ENCODE results near the gene INO80C. TPM values are rescaled to one million over a fixed set of nuclear protein-coding genes. Genes with fewer than 3 reads are reported as not detected.

Gene INO80C
- polyA plus RNA-seq, 1 donor (not counting 4 experiments of a cell fraction or from before 2014, with no cell fraction given) = 54.7 TPM

DNA sequence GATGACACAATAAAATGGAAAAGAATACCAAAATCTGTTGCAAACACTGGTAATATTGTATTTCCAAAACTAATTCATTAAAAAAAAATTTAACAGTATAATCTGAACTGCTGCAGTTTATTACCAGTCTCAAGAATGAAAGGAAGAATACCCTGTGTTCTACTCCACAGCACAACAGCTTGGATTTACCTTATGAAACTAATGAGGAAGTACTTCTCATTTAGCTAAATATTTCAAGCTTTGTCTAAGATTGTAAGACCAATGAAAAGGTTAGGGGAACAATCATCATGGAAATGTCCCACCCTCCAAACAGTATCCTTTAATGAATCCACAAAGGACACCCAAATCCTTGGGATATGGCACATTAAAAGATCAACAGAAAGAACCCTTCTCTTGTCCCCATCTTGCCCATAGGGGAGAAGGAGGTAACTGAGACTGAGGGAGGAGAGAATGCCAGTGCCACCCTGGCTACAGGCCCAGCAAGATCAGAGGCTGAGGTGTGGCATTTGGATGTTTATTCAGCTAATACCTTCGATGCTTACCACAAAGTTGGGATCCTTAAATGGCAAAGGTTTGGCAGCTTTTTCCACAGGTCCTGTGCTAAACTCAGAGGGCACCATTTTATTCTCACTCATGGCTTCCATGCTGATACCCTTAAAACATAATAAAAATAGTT, 17.7 kb downstream of the INO80C start:
- TF ChIP-seq, protein P1, sequence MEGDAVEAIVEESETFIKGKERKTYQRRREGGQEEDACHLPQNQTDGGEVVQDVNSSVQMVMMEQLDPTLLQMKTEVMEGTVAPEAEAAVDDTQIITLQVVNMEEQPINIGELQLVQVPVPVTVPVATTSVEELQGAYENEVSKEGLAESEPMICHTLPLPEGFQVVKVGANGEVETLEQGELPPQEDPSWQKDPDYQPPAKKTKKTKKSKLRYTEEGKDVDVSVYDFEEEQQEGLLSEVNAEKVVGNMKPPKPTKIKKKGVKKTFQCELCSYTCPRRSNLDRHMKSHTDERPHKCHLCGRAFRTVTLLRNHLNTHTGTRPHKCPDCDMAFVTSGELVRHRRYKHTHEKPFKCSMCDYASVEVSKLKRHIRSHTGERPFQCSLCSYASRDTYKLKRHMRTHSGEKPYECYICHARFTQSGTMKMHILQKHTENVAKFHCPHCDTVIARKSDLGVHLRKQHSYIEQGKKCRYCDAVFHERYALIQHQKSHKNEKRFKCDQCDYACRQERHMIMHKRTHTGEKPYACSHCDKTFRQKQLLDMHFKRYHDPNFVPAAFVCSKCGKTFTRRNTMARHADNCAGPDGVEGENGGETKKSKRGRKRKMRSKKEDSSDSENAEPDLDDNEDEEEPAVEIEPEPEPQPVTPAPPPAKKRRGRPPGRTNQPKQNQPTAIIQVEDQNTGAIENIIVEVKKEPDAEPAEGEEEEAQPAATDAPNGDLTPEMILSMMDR (optimal IDR thresholded peaks at IDR 0.05 in 1 of 3, IDR thresholded peaks at IDR 0.05 in 1 of 3, conservative IDR thresholded peaks at IDR 0.05 in 1 of 3; ENCODE audit: extremely low read depth in 1 of 3, insufficient read depth in 2 of 3, low read length in 3 of 3) = no peak
- TF ChIP-seq EZH2 (IDR thresholded peaks at IDR 0.05; ENCODE audit: low read length) = no peak
- Histone ChIP-seq H3K4me2 (ENCODE audit: control insufficient read depth, extremely low read depth, insufficient read depth, low read depth, low read length) (peak overlapping the region; percentile 91), H3K27me3 (ENCODE audit: control insufficient read depth, extremely low read depth, insufficient read depth, low read length) (no peaks in the 10 kb centered on the region), H4K20me1 (ENCODE audit: control insufficient read depth, extremely low read depth, insufficient read depth, low read length) (no peaks in the 10 kb centered on the region), H3K27ac (ENCODE audit: control insufficient read depth, insufficient read depth, low read length) (peak overlapping the region; percentile 98), H3K36me3 (ENCODE audit: control insufficient read depth in 2 of 2, extremely low read depth in 1 of 2, insufficient read depth in 2 of 2, low read length in 2 of 2) (peaks cover 0 to 6% of the 10 kb centered on the region in 2 experiments), H3K4me1 (ENCODE audit: control insufficient read depth, extremely low read depth, insufficient read depth, low read length) (peaks cover 36% of the 10 kb centered on the region), H3K9me1 (ENCODE audit: control insufficient read depth, extremely low read depth, insufficient read depth, low read length) (no peaks in the 10 kb centered on the region), H3K79me2 (ENCODE audit: control insufficient read depth, insufficient read depth, low read length) (peaks cover 55% of the 10 kb centered on the region), H3K9ac (ENCODE audit: control insufficient read depth, extremely low read depth, insufficient read depth, low read length) (peak overlapping the region; percentile 22), H2AFZ (ENCODE audit: control insufficient read depth, low read length) (peak overlapping the region; percentile 36), H3K4me3 (ENCODE audit: control insufficient read depth in 2 of 3, extremely low read depth in 1 of 3, insufficient read depth in 2 of 3, low read depth in 1 of 3, low read length in 3 of 3) (no peak overlapping the region), H3K9me3 (ENCODE audit: control insufficient read depth, low read depth, low read length) (no peaks in the 10 kb centered on the region)
- dilution Hi-C loops (cut with MboI; ENCODE audit: extremely low pct_ligation_motif_present, low sequenced_read_pairs) = no loop called here
- FAIRE-seq = peak; percentile 78
- no peak for DNase-seq (ENCODE audit: low read depth, low spot score)

DNA sequence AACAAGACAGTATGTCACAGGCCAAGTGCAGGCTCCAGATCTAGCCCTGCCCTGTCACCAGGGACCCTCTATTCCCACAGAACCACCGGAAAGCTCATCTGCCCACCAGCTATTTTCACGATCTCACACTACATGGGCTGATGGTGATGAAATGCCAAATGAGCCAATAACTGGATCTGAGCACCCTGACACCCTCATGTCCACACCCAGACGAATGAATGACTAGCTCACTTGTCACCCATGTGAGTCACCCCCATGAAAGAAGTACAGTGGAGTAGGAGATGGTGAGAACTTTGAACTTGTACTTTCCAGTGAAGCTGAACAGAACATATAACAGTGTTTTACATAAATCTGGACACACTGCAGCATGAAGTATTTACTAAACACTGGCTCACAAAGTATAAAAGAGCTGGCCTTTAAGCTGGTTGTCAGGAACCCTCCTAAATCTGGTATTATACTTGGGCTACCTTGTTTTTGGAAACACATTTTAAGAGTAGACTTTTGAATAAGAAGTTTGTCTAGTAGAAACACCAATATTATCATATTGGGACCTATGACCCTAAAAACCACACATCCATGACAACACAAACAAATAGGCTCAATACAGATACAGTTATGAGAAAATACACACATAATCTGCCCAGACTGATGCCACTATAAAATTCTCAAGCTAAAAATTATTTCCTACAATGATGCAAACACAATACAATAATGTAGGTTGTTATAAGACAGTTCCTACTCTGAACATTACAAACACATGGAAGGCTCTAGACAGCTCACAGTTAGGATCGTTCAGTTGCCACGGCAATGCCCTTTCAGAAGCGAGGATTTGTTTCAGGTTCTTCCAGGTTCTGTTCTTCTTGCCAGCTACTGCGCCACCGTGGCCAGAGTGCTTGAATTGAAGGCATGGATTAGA, 19.0 kb downstream of the INO80C start:
- Histone ChIP-seq H3K4me3 (ENCODE audit: control insufficient read depth in 2 of 3, extremely low read depth in 1 of 3, insufficient read depth in 2 of 3, low read depth in 1 of 3, low read length in 3 of 3) (peak overlapping the region; percentile 63 to 86 (median 78)), H3K9me1 (ENCODE audit: control insufficient read depth, extremely low read depth, insufficient read depth, low read length) (no peaks in the 10 kb centered on the region), H3K9me3 (ENCODE audit: control insufficient read depth, low read depth, low read length) (no peaks in the 10 kb centered on the region), H4K20me1 (ENCODE audit: control insufficient read depth, extremely low read depth, insufficient read depth, low read length) (no peaks in the 10 kb centered on the region), H3K4me2 (ENCODE audit: control insufficient read depth, extremely low read depth, insufficient read depth, low read depth, low read length) (peak overlapping the region; percentile 91), H3K27ac (ENCODE audit: control insufficient read depth, insufficient read depth, low read length) (peak overlapping the region; percentile 98), H3K36me3 (ENCODE audit: control insufficient read depth in 2 of 2, extremely low read depth in 1 of 2, insufficient read depth in 2 of 2, low read length in 2 of 2) (peaks cover 3 to 15% of the 10 kb centered on the region in 2 experiments), H2AFZ (ENCODE audit: control insufficient read depth, low read length) (no peak overlapping the region), H3K79me2 (ENCODE audit: control insufficient read depth, insufficient read depth, low read length) (peaks cover 58% of the 10 kb centered on the region), H3K4me1 (ENCODE audit: control insufficient read depth, extremely low read depth, insufficient read depth, low read length) (peaks cover 40% of the 10 kb centered on the region), H3K9ac (ENCODE audit: control insufficient read depth, extremely low read depth, insufficient read depth, low read length) (peak overlapping the region; percentile 90), H3K27me3 (ENCODE audit: control insufficient read depth, extremely low read depth, insufficient read depth, low read length) (no peaks in the 10 kb centered on the region)
- no peak for TF ChIP-seq EZH2 (IDR thresholded peaks at IDR 0.05; ENCODE audit: low read length)
- TF ChIP-seq, protein P1 (optimal IDR thresholded peaks at IDR 0.05 in 1 of 3, IDR thresholded peaks at IDR 0.05 in 1 of 3, conservative IDR thresholded peaks at IDR 0.05 in 1 of 3; ENCODE audit: extremely low read depth in 1 of 3, insufficient read depth in 2 of 3, low read length in 3 of 3) = peak in 2 of 3 experiments; percentile 15 to 28
- DNase-seq (ENCODE audit: low read depth, low spot score) (peak; percentile 96), FAIRE-seq (peak; percentile 98)
- dilution Hi-C loops (cut with MboI; ENCODE audit: extremely low pct_ligation_motif_present, low sequenced_read_pairs) = no loop called here
